HG03378 (cell line): ENCODE results near the gene SHD.
"Not testable (repeated sequence)": the region's sequence is repeated elsewhere in the genome, so short reads cannot be mapped to it uniquely, and the experiment has no call there.

Experiments
- ATAC-seq: cut with Tn5 transposase; IDR thresholded peaks from one replicate; pipeline ENCODE4 v1.9.1; 2021; ENCODE audit warnings: mild to moderate bottlenecking, moderate library complexity; ENCODE audit not compliant: unreplicated experiment

Gene SHD

DNA sequence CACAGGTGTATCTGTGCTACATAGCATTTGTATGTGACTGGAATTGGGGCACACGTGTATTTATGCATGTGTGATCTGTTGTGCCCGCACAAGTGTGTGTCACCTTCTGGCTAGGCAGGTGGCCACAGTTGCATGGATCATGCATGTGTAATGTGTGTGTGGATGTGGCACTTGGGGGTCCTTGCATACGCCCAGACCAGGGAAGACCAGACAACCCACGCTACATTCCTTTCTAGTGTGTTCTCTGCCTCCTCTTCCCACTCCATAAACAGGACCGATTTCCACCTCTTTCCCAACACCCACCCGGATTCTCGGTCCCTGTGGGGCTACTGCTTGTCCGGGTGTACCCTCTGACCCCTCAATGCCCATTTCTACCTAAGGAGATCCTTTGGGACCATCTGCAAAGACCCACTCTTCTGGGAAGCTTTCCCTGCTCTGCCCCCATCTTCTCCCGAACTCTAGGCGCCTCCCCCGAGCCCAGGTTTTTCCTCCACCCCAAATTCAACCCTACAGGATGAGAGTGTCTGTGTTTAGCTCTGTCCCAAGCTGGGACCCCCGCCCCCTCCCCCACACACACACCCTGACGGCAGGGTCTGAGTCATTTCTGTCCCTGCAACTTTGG, 47.3 kb downstream of the SHD start:
- ATAC-seq, result no peak

DNA sequence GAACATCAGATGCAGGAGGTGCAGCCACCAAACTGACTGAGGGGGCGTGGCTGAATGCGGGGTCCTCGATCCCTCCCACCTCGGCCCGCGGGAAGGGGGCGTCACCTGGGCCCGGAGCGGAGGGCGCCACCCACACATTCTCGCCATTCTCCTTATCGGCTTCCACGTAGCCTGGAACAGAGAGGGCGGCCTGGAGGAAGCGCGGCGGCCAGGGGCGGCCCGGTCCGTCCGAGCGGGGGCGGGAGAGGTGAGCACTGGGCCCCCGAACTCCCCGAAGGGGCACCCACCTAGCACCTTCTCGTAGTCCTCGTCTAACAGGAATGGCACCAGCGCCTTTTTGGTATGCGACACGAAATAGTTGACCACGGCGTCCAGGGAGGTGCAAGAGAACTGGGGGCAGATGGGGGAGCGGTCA, 47.8 kb downstream of the SHD start:
- no peak for ATAC-seq

- ATAC-seq, result no peak
Observed at GRCh38 chr19:4327252-4327876, 48.3 kb downstream of the SHD start.

- no peak for ATAC-seq
Observed at GRCh38 chr19:4327877-4328242, 48.8 kb downstream of the SHD start.

GRCh38 chr19:4328243-4328990, 49.4 kb downstream of the SHD start:
- no peak for ATAC-seq

DNA sequence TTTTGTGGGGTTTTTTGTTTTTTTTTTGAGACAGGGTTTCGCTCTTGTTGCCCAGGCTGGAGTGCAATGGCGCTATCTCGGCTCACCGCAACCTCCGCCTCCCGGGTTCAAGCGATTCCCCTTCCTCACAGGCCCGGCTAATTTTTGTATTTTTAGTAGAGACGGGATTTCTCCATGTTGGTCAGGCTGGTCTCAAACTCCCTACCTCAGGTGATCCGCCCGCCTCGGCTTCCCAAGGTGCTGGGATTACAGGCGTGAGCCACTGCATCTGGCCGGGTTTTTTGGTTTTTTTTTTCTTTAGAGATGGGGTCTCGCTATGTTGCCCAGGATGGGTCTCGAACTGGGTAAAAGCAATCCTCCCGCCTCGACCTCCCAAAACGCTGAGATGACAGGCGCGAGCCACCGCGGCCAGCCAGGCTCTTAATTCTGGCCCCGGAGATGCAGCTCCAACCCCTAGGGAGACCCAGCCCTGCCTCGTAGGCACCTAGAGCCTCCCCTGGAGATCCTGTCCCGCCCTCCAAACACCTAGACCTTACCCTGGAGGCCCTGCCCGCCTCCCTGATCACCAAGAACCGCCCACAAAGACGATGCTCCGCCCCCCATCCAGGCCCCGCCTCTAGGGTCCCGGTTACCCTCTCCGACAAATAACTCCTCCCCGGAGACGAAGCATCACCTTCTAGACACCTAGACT, 50.1 kb downstream of the SHD start:
- not testable (repeated sequence) for ATAC-seq

DNA sequence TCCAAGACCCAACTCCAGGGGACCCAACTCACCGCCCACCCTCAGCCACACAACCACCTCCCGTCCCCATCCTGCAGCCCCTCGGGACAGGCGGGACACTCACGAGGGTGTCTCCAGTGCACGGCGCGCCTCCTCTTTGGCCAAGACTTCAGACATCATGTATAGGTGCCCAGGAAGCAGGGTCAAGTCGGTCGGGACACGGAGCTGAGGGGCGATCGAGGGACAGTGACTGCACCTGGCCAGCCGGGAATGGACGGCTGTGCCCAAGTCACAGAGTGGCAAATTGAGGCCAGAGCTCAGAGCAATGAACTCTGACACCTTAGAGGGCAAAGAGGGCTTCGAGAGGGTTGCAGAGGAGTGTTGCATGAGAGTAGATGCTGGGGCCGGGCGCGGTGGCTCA, 50.8 kb downstream of the SHD start:
- ATAC-seq, result no peak

DNA sequence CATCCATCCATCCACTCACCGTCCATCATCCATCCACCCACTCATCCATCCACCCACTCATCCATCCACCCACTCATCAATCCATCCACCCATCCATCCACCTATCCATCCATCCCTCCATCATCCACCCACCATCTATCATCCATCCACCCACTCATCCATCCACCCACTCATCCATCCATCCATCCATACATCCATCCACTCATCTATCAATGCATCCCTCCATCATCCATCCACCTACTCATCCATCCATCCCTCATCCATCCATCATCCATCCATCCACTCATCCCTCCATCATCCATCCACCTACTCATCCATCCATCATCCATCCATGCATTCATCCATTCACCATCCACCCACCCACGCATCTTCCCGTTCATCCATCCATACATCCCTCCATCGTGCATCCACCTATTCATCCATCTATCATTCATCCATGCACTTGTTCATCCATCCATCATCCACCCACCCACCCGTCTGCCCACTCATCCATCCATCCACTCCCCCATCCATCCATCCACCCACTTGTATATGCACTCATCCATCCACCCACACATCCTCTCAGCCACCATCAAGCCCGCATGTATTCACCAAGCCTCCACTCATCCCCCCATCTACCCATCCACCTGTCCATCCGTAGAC, 56.0 kb downstream of the SHD start:
- ATAC-seq, result no peak

GRCh38 chr19:4337906-4338440, 58.9 kb downstream of the SHD start:
- ATAC-seq, result no peak

DNA sequence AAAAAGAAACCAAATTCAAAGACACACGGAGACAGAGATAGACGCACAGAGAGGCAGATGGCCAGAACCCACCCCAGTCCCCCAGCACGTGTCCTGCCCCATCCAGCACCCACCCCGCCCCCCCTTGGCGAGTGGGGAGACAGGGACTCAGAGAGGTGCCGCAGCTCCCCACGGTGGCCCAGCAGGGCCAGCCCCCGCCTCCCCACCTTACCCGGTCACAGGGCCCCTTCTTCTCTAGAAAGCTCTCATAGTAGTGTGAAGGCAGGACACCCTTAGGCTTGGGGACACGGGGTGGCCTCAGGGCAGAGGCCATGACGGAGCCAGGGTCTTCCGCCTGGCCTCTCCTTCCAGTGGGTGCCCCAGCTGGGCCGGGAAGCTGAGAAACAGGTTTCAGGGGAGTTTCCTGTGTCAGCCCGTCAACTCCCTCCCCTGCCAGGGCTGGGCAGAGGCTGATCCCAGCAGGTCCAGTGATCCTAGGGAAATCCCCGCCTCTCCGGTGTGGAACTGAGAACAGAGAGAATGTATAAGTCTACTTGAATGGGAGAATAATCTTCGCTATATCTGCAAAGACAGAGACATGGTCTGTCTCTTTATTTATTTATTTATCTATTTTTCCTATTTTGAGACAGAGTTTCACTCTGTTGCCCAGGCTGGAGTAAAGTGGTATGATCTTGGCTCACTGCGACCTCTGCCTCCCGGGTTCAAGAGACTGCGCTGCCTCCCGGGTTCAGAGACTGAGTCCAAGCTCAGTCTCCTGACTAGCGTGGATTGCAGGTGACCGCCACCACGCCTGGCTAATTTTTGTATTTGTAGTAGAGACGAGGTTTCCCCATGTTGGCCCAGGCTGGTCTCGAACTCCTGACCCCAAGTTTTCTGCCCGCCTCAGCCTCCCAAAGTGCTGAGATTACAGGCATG, 59.6 kb downstream of the SHD start, which contains the start of gene STAP2:
TSS of gene STAP2 (minus strand) at position 387 of the 915 bp plus-strand sequence. CDS start at position 313, 74 bp downstream.
- ATAC-seq, result no peak
